ENCODE data around the gene TOP3B. TPM values are rescaled to one million over a fixed set of nuclear protein-coding genes. Genes with fewer than 3 reads are reported as not detected.

The TOP3B gene
- total RNA-seq, 4 donors from 2014 or later = 24.3 to 68.1 (median 48.4) TPM

- no peaks in the 10 kb centered on the region for H3K27me3 ChIP-seq
- H3K4me1 ChIP-seq = peaks cover 0 to 23% (median 8%) of the 10 kb centered on the region in 4 donors
- H3K9me3 ChIP-seq = no peaks in the 10 kb centered on the region
- TF ChIP-seq CTCF (IDR thresholded peaks at IDR 0.05) = no peak
- TF ChIP-seq POLR2A (IDR thresholded peaks at IDR 0.05) = no peak
- no peak for TF ChIP-seq EP300 (IDR thresholded peaks at IDR 0.05)
- no peak for DNase-seq (ENCODE audit: low spot score in 2 of 2)
- H3K27ac ChIP-seq = no peak overlapping the region
- WGBS, 2 donors = 77 to 79% methylated on average over 20 of the region's 20 CpGs
- no peak overlapping the region for H3K4me3 ChIP-seq
- H3K36me3 ChIP-seq = peaks cover 0 to 59% (median 0%) of the 10 kb centered on the region in 3 donors
Measured at GRCh38 chr22:21919526-21920307, 62.9 kb downstream of the TOP3B start.

- Histone ChIP-seq H3K4me3 (no peak overlapping the region), H3K4me1 (peaks cover 0 to 23% (median 8%) of the 10 kb centered on the region in 4 donors), H3K27me3 (no peaks in the 10 kb centered on the region), H3K9me3 (no peaks in the 10 kb centered on the region), H3K36me3 (peaks cover 0 to 50% (median 0%) of the 10 kb centered on the region in 3 donors), H3K27ac (peak overlapping the region in 2 of 4 donors; percentile 28 to 47)
- no peak for DNase-seq (ENCODE audit: low spot score in 2 of 2)
- 88 to 90% methylated on average over 12 of the region's 12 CpGs for WGBS, 2 donors
- TF ChIP-seq EP300 (IDR thresholded peaks at IDR 0.05) (no peak), POLR2A (IDR thresholded peaks at IDR 0.05) (no peak), CTCF (IDR thresholded peaks at IDR 0.05) (no peak)
Measured at GRCh38 chr22:21918466-21919185, 64.0 kb downstream of the TOP3B start.

GRCh38 chr22:21917959-21918261 lies 64.7 kb downstream of the TOP3B start:
- H3K9me3 ChIP-seq = no peaks in the 10 kb centered on the region
- no peak for DNase-seq (ENCODE audit: low spot score in 2 of 2)
- no peak overlapping the region for H3K4me3 ChIP-seq
- H3K27ac ChIP-seq = peak overlapping the region in 1 of 4 donors; percentile 47
- WGBS, 2 donors = 65 to 89% methylated on average over 4 to 5 of the region's 6 CpGs
- H3K4me1 ChIP-seq = peaks cover 0 to 23% (median 8%) of the 10 kb centered on the region in 4 donors
- no peaks in the 10 kb centered on the region for H3K27me3 ChIP-seq
- H3K36me3 ChIP-seq = peaks cover 0 to 43% (median 0%) of the 10 kb centered on the region in 3 donors
- TF ChIP-seq EP300 (IDR thresholded peaks at IDR 0.05) = no peak
- no peak for TF ChIP-seq POLR2A (IDR thresholded peaks at IDR 0.05)
- TF ChIP-seq CTCF (IDR thresholded peaks at IDR 0.05) = no peak

- Histone ChIP-seq H3K36me3 (peaks cover 0 to 37% (median 0%) of the 10 kb centered on the region in 3 donors), H3K27ac (peak overlapping the region in 2 of 4 donors; percentile 36 to 47), H3K9me3 (no peaks in the 10 kb centered on the region), H3K4me1 (peaks cover 0 to 23% (median 8%) of the 10 kb centered on the region in 4 donors), H3K27me3 (no peaks in the 10 kb centered on the region), H3K4me3 (no peak overlapping the region)
- TF ChIP-seq EP300 (IDR thresholded peaks at IDR 0.05) (no peak), POLR2A (IDR thresholded peaks at IDR 0.05) (no peak), CTCF (IDR thresholded peaks at IDR 0.05) (no peak)
- DNase-seq (ENCODE audit: low spot score in 2 of 2) = no peak
- 26 to 44% methylated on average over 10 to 12 of the region's 17 CpGs for WGBS, 2 donors
Measured at GRCh38 chr22:21917181-21917958, 65.2 kb downstream of the TOP3B start.

Data from tibial nerve (tissue), 4 donors.